ENCODE results near the gene GBX1. TPM values are rescaled to one million over a fixed set of nuclear protein-coding genes. Genes with fewer than 3 reads are reported as not detected.
A peak's percentile ranks its signal among the peaks of the same experiment; 100 is the strongest.

Gene GBX1
- polyA plus RNA-seq, 5 donors, result 0.14 to 0.26 TPM; not detected in 3

DNA sequence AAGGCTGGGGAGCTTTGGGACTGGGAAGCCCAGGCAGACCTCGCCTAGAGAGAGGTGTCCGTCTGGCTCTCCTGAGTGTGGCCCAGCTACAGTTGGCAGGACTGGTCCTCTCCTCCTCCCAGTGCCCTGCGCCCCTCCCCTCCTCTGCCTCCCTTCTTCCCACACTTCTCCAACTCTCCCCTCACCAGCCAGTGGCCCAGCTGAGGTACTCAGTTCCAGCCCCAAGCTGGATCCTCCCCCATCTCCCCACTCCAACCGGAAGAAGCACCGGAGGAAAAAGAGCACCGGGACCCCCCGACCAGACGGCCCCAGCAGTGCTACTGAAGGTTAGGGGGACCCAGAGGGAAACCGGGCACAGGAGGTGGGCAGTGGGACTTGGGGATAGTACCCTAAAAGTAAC lies 27.7 kb downstream of the GBX1 start:
- DNase-seq, result no peak

DNA sequence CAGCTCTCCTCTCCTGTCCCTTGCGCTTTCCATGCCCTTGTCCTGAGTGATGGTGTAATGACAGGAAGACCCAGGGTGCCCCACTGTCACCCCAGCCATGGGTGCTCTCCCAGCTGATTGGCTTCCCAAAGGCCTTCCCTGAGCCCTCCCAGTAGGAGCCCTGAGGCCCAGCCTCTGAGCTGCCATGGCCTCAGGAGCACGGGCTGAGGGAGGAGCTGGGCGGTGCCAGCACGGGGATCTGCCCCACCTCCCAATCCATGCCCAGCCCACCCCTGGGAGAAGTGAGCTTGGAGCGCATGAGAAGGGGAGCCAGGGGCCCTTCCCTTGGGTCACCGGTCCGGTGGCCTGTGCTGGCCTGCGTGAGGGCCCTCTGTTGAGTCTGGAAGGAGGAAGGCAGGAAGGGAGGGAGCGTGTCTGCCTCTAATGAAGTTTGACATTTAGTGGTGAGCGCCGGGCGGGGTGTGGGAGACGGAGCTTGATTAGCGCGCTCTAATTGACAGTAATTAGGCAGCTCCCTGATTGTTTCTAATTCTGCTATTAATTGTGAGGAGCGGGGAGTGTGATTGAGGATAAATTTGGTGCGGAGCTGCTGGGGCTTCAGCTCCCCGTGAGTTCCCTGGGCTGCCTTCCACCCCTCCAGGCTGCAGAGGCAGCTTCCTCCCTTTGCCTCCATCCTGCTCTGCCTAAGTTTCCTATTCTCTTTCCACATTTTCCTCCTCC lies 28.3 kb downstream of the GBX1 start:
- DNase-seq, result no peak

DNA sequence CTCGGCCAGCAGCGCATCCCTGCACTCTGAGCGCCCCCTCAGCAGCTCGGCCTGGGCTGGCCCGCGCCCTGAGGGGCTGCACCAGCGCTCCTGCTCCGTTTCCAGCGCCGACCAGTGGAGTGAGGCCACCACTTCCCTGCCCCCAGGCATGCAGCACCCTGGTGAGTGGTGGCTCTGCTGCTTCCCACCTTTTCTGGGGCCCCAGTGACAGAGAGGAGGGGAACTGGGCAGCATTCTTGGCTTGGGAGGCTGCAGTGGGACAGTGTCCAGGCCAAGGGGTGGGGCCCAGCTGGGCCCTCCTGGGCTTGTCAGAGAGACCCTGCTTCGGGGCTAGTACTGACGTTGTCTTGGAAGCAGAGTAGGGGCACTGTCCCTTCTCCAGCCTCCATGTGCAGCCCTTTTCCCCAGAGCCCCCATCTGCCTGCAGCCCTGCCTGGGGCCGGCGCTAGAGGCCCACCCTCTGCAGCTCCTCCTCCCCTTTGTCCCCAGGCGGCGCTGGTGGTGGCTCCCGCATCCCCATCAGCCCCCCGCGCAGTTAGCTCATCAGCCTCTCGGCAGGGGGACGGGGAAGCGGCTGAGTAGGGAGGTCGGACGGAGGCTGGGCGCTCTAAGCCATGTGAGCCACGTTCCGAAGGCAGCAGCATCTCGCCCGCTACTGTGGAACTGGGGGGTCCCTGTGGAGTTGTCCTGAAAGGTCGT lies 29.2 kb downstream of the GBX1 start:
- DNase-seq, result no peak

DNA sequence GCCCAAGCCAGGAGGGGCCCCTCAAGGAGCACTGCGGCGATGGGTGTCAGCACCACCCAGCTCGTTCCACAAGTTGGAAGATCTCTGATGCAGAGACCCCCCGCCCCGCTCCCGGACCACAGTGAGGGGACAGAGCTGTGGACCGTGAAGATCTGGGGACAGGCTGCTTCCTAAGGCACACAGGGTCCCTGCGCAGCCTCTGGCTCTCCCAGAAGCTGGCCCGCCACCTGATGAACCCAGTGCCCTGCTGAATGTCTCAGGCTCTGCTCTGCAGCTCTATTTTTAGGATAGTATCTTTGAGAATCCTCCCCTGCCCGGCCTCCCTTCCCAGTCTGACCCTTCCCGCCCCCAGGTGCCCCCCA lies 29.7 kb downstream of the GBX1 start:
- no peak for DNase-seq

DNA sequence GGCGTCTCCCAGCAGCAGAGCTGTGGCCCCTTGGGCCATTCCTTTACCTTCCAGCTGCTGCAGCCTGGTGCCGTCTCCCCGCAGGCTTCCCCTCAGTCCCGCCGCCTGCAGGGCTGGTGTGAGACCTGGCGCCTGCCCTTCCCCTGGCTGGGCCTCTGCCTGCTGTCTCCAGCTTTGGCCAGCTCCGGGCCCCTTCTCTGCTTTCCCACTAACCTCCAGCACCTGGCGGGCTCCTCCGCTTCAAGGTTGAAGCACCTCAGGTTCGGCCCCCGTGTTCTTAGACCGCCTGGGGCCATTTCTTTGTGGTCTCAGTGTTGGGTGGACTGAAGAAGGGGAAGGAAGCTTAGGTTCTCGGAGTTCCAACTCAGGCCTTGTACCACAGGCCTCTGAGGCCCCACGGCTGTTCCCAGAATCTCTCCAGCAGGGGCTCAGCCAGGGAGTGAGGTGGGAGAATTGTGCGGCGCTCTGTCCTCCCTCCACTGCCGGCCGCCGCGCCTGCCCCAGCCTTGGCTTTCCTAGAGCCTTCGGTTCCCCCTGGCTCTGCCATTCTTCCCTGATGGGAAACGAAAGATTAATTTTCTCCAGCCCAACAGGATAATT lies 30.3 kb downstream of the GBX1 start:
- no peak for DNase-seq

DNA sequence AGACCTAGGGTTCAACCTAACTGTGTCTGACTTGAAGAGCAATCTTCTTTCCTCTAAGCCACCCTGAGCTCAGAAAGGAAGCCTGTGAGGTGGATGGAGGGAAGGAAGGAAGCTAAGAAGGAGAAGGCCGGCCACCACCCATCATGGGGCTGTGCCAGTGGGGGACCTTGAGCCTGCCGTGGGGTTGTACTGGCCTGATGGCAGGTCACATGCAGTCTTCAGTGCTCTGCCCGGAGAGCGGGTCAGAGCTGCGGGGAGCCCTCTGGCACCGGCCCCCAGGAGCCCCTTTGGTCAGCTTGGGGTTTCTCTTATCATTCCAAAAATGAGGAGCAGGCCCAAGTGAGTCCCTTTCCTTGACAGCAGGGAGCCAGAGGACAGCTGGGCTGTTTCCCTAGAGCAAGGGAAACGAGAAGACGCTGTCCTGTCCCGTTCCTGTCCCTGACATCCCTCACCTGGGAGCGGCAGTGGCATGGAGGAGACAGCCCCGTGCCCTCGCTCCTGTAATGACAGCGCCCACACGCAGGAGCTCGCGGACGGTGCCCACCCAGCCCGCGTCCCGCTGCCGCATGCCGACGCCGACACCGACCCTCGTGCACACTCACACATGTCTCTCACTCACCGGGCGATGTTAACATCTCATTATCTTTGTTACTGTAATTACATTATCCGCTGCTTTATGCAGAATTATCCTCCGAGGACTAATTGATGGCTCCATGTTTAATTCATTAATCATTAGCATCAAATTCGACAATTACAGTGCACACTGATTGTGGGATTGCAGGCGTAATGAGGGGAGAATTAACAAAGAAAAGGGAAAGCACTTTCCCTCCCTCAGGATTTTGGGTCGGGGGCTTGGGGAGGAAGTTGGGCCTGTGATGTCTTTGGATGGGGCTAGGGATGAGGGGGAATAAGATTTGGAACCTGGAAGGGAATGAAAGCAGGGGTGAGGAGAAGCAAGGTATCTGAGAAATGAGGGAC lies 31.3 kb downstream of the GBX1 start:
- DNase-seq, result no peak

DNA sequence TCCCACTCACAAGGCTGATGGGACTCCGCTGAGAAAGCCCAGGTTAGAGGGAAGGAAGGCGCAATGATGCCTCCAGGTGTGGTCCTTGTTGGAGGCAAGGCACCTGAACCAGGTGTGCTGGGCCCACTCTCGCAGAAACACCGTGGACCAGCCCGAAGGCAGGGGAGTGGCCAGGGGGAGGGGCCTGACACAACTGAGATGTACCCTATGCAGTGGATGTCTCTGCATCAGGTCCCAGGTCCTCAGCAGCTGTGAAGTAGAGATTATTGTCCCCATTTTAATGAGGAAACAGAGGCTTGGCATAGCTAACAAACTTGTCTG lies 32.0 kb downstream of the GBX1 start:
- no peak for DNase-seq

DNA sequence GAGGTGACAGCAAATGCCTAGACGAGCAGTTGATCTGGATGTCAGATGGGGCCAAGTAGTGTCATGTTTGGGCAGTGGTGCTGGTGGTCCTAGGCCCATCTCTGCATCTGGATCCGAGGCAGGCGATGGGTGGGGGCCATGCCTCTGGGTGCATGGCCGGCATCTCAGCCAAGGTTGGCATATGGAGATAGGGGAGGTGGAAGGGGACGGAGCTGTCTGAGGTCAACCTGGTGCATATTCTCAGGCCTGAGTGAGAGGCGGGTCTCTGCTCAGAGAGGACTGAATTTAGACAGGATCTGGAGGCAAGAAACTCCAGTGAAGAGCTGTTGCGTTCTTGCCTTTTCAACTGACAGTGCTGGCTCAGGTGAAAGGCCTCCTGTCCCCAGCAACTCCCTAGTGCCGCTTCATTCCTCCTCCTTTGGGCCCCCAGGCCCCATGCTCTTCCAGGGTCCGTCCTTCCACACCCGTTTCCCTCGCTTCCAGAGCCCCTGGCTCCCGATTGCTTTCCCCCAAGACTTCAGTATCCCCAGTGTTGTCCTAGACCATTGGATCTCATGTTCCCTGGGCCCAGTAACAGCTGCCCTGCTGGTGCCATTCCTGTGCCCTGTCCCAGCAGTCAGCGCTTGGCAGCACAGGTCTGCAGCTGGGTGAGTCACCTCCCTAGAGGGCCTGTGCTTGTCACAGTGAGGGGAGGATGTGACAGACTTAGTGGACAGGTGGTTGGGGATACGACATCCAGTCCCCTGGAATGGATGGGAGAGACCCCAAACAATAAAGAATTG lies 32.6 kb downstream of the GBX1 start:
- no peak for DNase-seq

DNA sequence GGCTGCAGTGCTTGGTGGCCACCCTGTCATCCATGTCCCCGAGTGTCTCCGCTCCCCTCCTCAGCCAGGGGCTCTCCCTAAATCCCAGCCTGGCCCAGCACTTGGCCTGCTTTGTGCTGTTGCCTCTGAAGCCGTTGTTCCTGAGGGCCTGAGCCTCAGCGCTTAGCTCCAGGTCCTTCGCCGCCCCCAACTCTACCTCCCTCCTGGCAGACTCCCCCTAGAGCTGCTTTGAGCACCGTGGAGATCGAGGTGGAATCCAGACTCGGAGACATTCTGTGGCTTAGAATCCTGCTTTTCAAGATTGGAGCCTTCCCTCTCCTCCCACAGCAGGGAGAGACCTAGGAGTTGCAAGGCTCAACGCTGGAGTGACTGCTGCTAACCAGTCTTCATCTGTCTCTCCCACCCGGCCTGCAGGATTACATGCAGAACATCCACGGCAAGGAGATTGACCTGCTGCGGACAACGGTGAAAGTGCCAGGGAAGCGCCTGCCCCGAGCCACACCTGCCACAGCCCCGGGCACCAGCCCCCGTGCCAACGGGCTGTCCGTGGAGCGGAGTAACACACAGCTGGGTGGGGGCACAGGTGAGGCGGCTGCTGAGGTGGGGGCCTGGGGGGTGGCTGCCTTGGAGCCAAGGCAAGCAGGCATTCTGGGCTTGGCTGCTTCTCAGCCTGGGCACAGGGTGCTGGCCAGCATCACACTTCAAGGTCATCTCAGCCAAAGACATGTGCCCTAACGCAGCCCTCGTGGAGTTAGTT lies 33.3 kb downstream of the GBX1 start:
- no peak for DNase-seq

DNA sequence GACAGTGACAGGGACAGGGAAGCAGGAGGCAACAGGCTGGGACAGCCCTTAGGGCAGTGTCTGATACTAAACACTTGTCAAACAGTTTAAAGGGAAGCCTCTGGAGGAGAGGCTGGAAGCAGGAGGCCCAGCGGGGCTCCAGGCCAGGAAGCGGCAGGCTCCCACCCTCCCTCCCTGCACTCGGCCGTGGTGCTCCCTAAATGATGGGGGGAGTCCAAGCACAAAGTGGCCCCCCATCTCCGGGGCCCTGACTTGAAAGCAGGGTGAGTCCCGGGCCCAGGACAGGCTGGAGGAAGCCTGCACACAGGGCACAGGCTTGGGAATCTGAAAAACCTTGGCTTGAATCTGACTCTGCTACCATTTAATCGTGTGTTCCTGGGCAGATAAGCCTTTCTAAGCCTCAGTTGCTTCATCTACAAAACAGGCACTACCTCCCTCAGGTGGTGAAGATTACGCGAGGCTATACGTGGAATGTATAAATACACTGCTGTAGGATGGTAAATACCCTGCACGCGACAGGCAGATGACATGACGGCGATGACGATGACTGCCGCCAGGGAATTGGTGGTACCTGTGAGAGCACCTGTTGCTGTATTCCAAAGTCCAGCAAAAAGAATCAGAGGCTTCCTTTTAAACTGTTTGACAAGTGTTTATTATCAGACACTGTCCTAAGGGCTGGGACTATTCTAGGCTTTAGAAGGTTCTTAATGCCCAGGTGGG lies 34.1 kb downstream of the GBX1 start:
- no peak for DNase-seq

DNA sequence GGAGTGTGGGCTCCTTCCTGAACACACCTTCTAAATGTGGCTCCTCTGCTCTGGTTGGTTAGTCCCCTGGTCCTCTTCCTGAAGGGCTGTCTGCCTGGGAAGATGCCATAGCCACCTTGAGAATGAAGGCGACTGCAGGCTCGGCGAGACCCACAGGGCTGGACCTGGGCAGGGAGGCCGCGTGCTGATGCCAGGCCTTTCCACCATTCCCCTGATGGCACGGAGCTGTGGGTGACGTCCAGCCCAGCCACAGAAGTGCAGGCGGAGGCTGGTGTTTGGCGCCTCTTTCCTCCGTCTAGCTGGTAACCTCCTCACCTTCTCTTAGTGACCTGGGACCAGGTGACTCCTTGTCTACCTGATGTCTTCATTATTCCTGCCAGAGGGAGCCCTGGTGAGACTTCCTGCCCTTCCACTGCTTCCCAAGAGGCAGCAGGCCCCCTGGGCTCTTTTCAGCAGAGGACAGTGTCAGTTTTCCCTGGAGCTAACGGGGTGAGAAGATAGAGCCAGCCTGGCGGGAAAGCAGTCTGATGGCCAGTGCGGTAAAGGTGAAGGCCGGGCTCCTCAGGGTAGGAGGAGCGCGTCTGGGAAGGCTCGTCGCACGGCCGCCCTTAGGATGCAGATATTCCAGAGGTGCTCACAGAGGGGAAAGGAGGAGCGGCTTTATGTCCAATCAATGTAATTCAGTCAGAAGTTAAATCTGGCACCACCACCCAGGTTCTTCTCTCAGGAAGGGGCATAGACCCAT lies 34.9 kb downstream of the GBX1 start:
- DNase-seq, result no peak

DNA sequence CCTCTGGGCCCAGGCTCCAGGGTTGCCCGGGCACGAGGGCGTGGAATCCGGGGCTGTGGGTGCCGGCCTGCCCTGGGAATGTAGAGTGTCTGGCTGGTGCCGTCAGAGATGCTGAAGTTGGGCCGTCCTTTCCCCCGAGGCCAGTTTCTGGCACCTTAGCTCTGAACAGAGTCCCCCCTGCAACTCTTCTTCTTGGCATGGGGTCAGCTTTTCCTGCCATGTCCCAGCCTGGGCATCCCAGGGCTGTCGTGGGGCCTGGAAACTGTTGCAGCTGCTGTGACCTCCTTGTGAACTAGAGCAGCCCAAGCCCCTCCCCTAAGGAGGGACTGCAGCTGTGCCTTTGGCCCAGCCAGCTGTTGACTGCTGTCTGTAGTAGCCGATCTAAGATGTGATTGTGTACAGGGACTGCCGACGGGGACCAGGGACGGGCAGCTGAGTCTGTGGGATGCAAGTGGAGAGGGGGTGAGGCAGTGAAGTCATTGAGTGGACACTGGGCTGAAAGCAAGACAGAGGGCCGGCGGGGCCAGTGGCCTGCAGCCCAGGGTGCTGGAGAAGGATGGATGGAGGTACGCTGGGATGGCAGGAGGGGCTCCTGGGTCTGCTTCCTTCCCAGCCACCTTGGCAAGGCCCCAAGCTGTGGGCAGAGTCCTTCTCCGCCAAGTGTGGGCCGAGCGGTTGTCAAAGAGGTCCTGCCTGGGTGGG lies 35.8 kb downstream of the GBX1 start:
- peak; percentile 68 to 73 for DNase-seq

DNA sequence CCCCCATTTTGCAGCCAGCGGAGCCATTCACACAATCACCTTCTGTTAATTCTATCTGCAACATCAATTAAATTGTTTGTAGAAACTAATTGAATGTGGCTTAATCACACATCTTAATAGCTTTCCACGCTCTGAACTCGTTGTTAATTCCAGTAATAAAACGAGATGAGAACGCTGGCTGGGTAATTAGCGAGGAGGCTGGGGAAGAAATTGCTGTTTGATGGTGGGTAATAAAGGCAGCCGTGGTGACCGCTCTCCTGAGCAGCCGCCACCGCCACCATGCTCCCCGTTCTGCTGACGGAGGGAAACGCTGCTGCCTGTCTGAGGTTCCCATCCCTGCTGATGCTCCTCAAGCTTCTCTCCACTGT lies 36.3 kb downstream of the GBX1 start:
- no peak for DNase-seq

DNA sequence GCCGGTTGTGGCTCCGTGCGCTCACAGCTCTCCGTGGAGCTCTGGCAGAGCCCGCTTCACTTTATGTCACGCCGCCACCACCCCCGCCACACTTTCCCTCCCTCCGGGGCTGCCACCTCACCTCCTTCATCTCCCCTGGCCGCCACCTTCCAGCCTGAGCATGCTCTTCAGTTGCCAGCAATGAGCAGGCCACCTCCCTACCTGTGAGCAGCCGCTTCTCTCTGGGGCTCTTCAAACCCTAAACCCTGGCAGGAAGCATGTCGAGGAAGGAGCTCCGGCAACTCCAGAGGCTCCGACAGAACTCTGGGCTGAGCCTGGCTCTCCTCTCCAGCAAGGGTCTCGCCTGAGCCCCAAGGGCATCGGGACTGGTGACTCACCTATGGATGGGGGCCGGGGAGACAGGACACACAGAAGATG lies 36.7 kb downstream of the GBX1 start:
- no peak for DNase-seq

DNA sequence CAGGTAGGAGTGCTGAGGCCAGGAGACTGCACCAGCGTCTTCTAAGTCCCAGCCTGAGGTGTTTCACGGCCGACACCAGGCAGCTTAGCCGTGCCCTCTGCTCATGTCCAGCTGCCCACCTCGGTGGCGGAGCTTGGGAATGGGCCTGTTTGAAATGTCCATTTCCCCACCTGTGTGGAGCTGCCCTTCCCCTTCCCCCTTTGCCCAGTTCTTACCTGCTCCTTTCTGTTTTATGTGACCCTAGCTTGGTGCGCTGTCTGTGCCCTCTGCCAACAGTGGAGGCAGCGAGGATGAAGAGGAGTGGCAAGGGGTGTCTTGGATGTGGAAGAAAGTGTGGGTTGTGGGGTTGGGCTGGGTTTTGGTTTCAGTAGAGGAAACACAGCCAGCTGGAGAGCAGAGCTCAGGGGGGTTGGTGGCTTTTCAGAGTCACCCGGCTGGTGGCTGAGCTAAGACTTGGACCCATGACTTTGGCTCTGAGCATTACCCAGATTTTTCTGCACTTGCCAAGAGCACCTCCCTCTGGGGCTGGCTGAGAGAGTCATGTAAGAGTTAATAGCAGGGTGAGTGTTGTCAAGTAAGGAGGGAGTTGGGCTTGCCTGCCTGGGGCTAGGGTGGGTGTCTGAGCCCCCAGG lies 37.4 kb downstream of the GBX1 start:
- no peak for DNase-seq

DNA sequence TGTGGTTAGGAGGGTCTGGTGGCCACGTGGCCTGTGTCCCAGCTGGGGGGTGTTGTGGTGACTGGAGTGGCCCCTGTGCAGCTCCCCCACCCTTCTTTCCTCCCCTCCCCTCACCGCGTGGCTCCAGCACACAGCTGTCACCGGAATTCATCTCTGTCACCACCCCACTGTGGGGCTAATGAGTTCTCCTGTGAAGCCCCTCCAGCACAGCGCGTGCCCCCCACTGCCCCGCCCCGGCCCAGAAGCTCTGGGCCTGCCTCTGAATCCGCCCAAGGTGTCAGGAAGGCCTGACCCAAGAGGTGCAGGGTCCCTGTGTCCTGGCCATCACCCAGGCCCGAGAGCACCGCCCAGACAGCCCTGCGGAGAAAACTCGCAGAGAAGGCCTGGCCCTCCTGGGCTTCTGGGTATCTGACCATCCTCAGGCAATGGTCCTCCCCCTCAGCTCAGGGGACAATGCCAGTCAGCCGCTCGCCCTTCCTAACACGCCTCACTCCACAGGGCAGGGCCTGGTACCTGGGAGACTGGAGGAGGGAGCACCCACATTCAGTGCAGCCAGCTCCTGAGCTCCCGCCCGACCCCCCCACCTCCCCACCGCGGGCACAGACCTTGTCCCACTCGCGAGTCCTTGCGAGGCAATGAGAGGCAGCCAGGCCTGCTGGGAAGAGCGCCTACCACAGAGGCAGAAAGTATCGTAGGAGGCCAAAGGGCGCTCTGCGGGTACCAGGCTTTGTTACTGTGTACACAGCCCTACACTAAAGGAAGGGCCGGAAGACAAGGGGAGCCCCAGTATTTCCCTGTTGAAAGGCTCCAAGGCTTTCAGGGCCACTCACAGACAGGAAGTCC lies 38.2 kb downstream of the GBX1 start:
- no peak for DNase-seq

DNA sequence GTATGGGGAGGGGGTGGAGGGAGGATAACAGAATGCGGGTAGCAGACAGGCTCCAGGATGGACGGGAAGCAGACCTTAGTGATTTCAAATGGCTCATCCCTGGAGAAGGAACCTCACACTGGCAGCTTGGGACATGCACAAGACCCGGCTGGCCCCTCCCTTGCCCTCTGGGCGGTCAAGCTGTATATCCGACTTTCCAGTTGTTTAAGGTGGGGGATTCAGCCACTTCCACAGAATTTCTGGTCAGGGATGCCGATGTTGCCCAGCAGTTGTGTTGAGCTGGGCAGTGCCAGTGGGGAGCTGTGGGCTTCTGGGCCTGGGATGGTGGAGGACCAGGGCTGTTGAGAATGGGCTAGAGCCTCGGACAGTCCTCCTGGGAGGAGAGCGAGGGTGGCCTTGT lies 38.8 kb downstream of the GBX1 start:
- no peak for DNase-seq
